Stomach smooth muscle (tissue), 2 donors: ENCODE measurements around the gene ARHGEF28.

Experiments
- H3K27ac ChIP-seq: one replicate; pipeline ENCODE4 v1.7.0; 2013; ENCODE audit warnings: mild to moderate bottlenecking, low read length, inconsistent platforms
- H3K27me3 ChIP-seq, 2 donors: one replicate each; pipeline ENCODE4 v1.7.0; 2013; ENCODE audit warnings: low read length in 2 of 2; ENCODE audit not compliant: insufficient read depth in 2 of 2, control insufficient read depth in 1 of 2
- H3K36me3 ChIP-seq, 2 donors: one replicate each; pipeline ENCODE4 v1.7.0; 2013; ENCODE audit warnings: low read length in 2 of 2; ENCODE audit not compliant: control insufficient read depth in 2 of 2, insufficient read depth in 2 of 2
- H3K4me1 ChIP-seq: one replicate; pipeline ENCODE4 v1.7.0; 2013; ENCODE audit warnings: low read length; ENCODE audit not compliant: control insufficient read depth, insufficient read depth
- H3K4me3 ChIP-seq, 2 donors: one replicate each; pipeline ENCODE4 v1.7.0; 2013; ENCODE audit warnings: low read length in 2 of 2
- H3K9ac ChIP-seq, 2 donors: one replicate each; pipeline ENCODE4 v1.7.0; 2013; ENCODE audit warnings: low read length in 2 of 2, mild to moderate bottlenecking in 1 of 2
- H3K9me3 ChIP-seq, 2 donors: one replicate each; pipeline ENCODE4 v1.7.0; 2013; ENCODE audit warnings: low read length in 2 of 2; ENCODE audit not compliant: control insufficient read depth in 2 of 2
- donor health status: healthy.
- donor health status: Pancreatic carcinoma.

The ARHGEF28 gene

GRCh38 chr5:73834693-73835092, 208.7 kb downstream of the ARHGEF28 start:
- no peak overlapping the region for H3K9ac ChIP-seq
- H3K4me1 ChIP-seq = no peaks in the 10 kb centered on the region
- H3K9me3 ChIP-seq = no peaks in the 10 kb centered on the region
- H3K27ac ChIP-seq = no peak overlapping the region
- H3K36me3 ChIP-seq = no peaks in the 10 kb centered on the region
- no peaks in the 10 kb centered on the region for H3K27me3 ChIP-seq
- H3K4me3 ChIP-seq = no peak overlapping the region

GRCh38 chr5:73835726-73836125, 209.7 kb downstream of the ARHGEF28 start:
- H3K9me3 ChIP-seq = no peaks in the 10 kb centered on the region
- no peaks in the 10 kb centered on the region for H3K36me3 ChIP-seq
- H3K27me3 ChIP-seq = no peaks in the 10 kb centered on the region
- no peak overlapping the region for H3K4me3 ChIP-seq
- H3K9ac ChIP-seq = no peak overlapping the region
- no peaks in the 10 kb centered on the region for H3K4me1 ChIP-seq
- H3K27ac ChIP-seq = no peak overlapping the region

- H3K4me3 ChIP-seq = no peak overlapping the region
- H3K4me1 ChIP-seq = no peaks in the 10 kb centered on the region
- no peak overlapping the region for H3K27ac ChIP-seq
- H3K9ac ChIP-seq = no peak overlapping the region
- H3K36me3 ChIP-seq = no peaks in the 10 kb centered on the region
- no peaks in the 10 kb centered on the region for H3K9me3 ChIP-seq
- no peaks in the 10 kb centered on the region for H3K27me3 ChIP-seq
These were observed 210.6 kb downstream of the ARHGEF28 start for GRCh38 chr5:73836607-73837006.

GRCh38 chr5:73838901-73839300, 212.9 kb downstream of the ARHGEF28 start:
- Histone ChIP-seq H3K4me3 (no peak overlapping the region), H3K4me1 (no peaks in the 10 kb centered on the region), H3K36me3 (no peaks in the 10 kb centered on the region), H3K9ac (no peak overlapping the region), H3K27me3 (no peaks in the 10 kb centered on the region), H3K9me3 (no peaks in the 10 kb centered on the region), H3K27ac (no peak overlapping the region)

- no peaks in the 10 kb centered on the region for H3K27me3 ChIP-seq
These were observed 215.6 kb downstream of the ARHGEF28 start for GRCh38 chr5:73841641-73842040.

GRCh38 chr5:73844165-73844564, 218.2 kb downstream of the ARHGEF28 start:
- Histone ChIP-seq H3K4me3 (no peak overlapping the region), H3K36me3 (no peaks in the 10 kb centered on the region), H3K27ac (no peak overlapping the region), H3K4me1 (no peaks in the 10 kb centered on the region), H3K27me3 (no peaks in the 10 kb centered on the region), H3K9me3 (no peaks in the 10 kb centered on the region), H3K9ac (no peak overlapping the region)

More at GRCh38 chr5:73841641-73842040, 215.6 kb downstream of the ARHGEF28 start:
- H3K9ac ChIP-seq = no peak overlapping the region
- no peak overlapping the region for H3K4me3 ChIP-seq
- H3K36me3 ChIP-seq = no peaks in the 10 kb centered on the region
- no peaks in the 10 kb centered on the region for H3K9me3 ChIP-seq
- no peak overlapping the region for H3K27ac ChIP-seq
- no peaks in the 10 kb centered on the region for H3K4me1 ChIP-seq

- Histone ChIP-seq H3K9me3 (no peaks in the 10 kb centered on the region), H3K9ac (no peak overlapping the region), H3K4me1 (no peaks in the 10 kb centered on the region), H3K27me3 (no peaks in the 10 kb centered on the region), H3K36me3 (no peaks in the 10 kb centered on the region), H3K4me3 (no peak overlapping the region), H3K27ac (no peak overlapping the region)
These were observed 225.6 kb downstream of the ARHGEF28 start for GRCh38 chr5:73851471-73852181.

- H3K4me1 ChIP-seq = no peaks in the 10 kb centered on the region
- H3K9ac ChIP-seq = no peak overlapping the region
These were observed 227.1 kb downstream of the ARHGEF28 start for GRCh38 chr5:73853091-73853490.

GRCh38 chr5:73856997-73857396, 231.0 kb downstream of the ARHGEF28 start:
- no peak overlapping the region for H3K4me3 ChIP-seq
- H3K36me3 ChIP-seq = no peaks in the 10 kb centered on the region
- H3K4me1 ChIP-seq = no peaks in the 10 kb centered on the region
- no peak overlapping the region for H3K9ac ChIP-seq
- no peak overlapping the region for H3K27ac ChIP-seq
- no peaks in the 10 kb centered on the region for H3K27me3 ChIP-seq
- no peaks in the 10 kb centered on the region for H3K9me3 ChIP-seq

More at GRCh38 chr5:73853091-73853490, 227.1 kb downstream of the ARHGEF28 start:
- Histone ChIP-seq H3K36me3 (no peaks in the 10 kb centered on the region), H3K4me3 (no peak overlapping the region), H3K27ac (no peak overlapping the region), H3K9me3 (no peaks in the 10 kb centered on the region), H3K27me3 (no peaks in the 10 kb centered on the region)

- Histone ChIP-seq H3K9ac (no peak overlapping the region), H3K4me3 (no peak overlapping the region), H3K9me3 (no peaks in the 10 kb centered on the region), H3K27ac (no peak overlapping the region), H3K27me3 (no peaks in the 10 kb centered on the region), H3K36me3 (no peaks in the 10 kb centered on the region), H3K4me1 (no peaks in the 10 kb centered on the region)
These were observed 231.4 kb downstream of the ARHGEF28 start for GRCh38 chr5:73857446-73857845.

GRCh38 chr5:73858054-73858453, 232.1 kb downstream of the ARHGEF28 start:
- no peaks in the 10 kb centered on the region for H3K36me3 ChIP-seq
- no peaks in the 10 kb centered on the region for H3K9me3 ChIP-seq
- no peak overlapping the region for H3K27ac ChIP-seq
- H3K4me1 ChIP-seq = no peaks in the 10 kb centered on the region
- no peaks in the 10 kb centered on the region for H3K27me3 ChIP-seq
- H3K4me3 ChIP-seq = no peak overlapping the region
- H3K9ac ChIP-seq = no peak overlapping the region
